ENCODE data around the gene SLC33A1.

DNA sequence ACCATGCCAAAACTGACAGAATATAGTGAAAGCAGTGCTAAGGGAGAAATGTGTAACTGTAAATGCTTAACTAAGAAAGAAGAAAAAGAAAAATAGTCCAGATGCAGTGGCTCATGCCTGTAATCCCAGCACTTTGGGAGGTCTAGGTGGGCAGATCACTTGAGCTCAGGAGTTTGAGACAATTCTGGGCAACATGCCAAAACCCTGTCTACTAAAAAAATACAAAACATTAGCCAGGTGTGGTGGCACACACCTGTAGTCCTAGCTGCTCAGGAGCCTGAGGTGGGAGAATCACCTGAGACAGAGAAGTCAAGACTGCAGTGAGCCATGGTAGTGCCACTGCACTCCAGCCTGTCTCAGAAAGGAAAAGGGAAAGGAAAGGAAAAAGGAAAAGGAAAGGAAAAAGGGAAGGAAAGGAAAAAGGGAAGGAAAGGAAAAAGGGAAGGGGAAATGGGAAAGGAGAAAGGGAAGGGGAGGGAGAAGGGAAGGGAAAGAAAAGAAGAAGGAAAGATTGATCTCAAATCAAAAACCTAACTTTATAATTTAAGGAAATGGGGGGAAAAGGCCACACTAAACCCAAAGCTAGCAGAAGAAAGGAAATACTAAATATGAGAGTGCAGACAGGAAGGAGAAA is 68.4 kb downstream of the SLC33A1 start:
- TF ChIP-seq, protein P1, sequence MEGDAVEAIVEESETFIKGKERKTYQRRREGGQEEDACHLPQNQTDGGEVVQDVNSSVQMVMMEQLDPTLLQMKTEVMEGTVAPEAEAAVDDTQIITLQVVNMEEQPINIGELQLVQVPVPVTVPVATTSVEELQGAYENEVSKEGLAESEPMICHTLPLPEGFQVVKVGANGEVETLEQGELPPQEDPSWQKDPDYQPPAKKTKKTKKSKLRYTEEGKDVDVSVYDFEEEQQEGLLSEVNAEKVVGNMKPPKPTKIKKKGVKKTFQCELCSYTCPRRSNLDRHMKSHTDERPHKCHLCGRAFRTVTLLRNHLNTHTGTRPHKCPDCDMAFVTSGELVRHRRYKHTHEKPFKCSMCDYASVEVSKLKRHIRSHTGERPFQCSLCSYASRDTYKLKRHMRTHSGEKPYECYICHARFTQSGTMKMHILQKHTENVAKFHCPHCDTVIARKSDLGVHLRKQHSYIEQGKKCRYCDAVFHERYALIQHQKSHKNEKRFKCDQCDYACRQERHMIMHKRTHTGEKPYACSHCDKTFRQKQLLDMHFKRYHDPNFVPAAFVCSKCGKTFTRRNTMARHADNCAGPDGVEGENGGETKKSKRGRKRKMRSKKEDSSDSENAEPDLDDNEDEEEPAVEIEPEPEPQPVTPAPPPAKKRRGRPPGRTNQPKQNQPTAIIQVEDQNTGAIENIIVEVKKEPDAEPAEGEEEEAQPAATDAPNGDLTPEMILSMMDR (IDR thresholded peaks at IDR 0.05): no peak
- no peak for TF ChIP-seq POLR2AphosphoS5 (IDR thresholded peaks at IDR 0.05)
- TF ChIP-seq POLR2A (IDR thresholded peaks at IDR 0.05): no peak
- TF ChIP-seq EP300 (IDR thresholded peaks at IDR 0.05): no peak

Data from upper lobe of left lung (tissue), 4 donors.